Panc1 (cell line): ENCODE data around the gene APOL2.

ENCODE experiments used
- CTCF ChIP-seq: fragments of 450-650 bp; IDR thresholded peaks from 2 replicates; pipeline ENCODE4 v1.5.1; 2017; ENCODE audit warnings: mild to moderate bottlenecking
- POLR2AphosphoS5 ChIP-seq: IDR thresholded peaks from 2 replicates; pipeline ENCODE4 v1.6.1; 2012; ENCODE audit warnings: mild to moderate bottlenecking, low read depth, low read length, moderate library complexity
- REST ChIP-seq, 2 experiments: IDR thresholded peaks; 2 replicates each; pipeline ENCODE4 v1.6.1; 2011 to 2012; ENCODE audit warnings: low read depth in 2 of 2, control low read depth in 1 of 2, low read length in 1 of 2, mild to moderate bottlenecking in 1 of 2, moderate library complexity in 1 of 2; ENCODE audit not compliant: insufficient read depth in 1 of 2
- TCF7L2 ChIP-seq: IDR thresholded peaks from 2 replicates; pipeline ENCODE4 v1.6.1; 2011; ENCODE audit warnings: mild to moderate bottlenecking, low read depth, low read length, inconsistent platforms

GRCh38 chr22:36222887-36223450 lies 16.4 kb downstream of the APOL2 start:
- TF ChIP-seq CTCF (no peak), REST (IDR thresholded peaks at IDR 0.05; ENCODE audit: insufficient read depth in 1 of 2, low read depth in 2 of 2, low read length in 1 of 2) (no peak), TCF7L2 (no peak), POLR2AphosphoS5 (no peak)
